Loucy (cell line): ENCODE results near the gene ZNF780B.

Source experiments
- H2AFZ ChIP-seq: fragments of 200-600 bp; sonication (generic); 2 replicates; pipeline ENCODE4 v1.6.0; 2016; ENCODE audit warnings: antibody characterized with exemption, mild to moderate bottlenecking, low read length, moderate library complexity
- H3F3A ChIP-seq: fragments of 200-600 bp; 2 replicates; pipeline ENCODE4 v1.6.0; 2016; ENCODE audit warnings: antibody characterized with exemption, low read depth, mild to moderate bottlenecking
- H3K27me3 ChIP-seq: fragments of 200-600 bp; sonication (generic); 2 replicates; pipeline ENCODE4 v1.6.1; 2014; ENCODE audit warnings: low read length, mild to moderate bottlenecking; ENCODE audit not compliant: insufficient read depth, poor library complexity, severe bottlenecking
- H3K36me3 ChIP-seq: fragments of 200-600 bp; sonication (generic); 2 replicates; pipeline ENCODE4 v1.6.1; 2016; ENCODE audit warnings: low read length; ENCODE audit not compliant: insufficient read depth
- H3K4me1 ChIP-seq: fragments of 200-600 bp; sonication (generic); 2 replicates; pipeline ENCODE4 v1.5.1; 2014; ENCODE audit warnings: low read length, mild to moderate bottlenecking; ENCODE audit not compliant: insufficient read depth, poor library complexity, severe bottlenecking
- H3K4me2 ChIP-seq: fragments of 200-600 bp; sonication (generic); 2 replicates; pipeline ENCODE4 v1.6.0; 2014; ENCODE audit warnings: antibody characterized with exemption, low read length, low read depth, mild to moderate bottlenecking; ENCODE audit not compliant: poor library complexity, severe bottlenecking
- H3K4me3 ChIP-seq: fragments of 200-600 bp; sonication (generic); 2 replicates; pipeline ENCODE4 v1.5.1; 2014; ENCODE audit warnings: low read length, mild to moderate bottlenecking, mixed read lengths; ENCODE audit not compliant: poor library complexity, severe bottlenecking
- H3K79me2 ChIP-seq: fragments of 200-600 bp; sonication (generic); 2 replicates; pipeline ENCODE4 v1.6.1; 2014; ENCODE audit warnings: low read length; ENCODE audit not compliant: insufficient read depth
- H3K9ac ChIP-seq: fragments of 200-600 bp; sonication (generic); 2 replicates; pipeline ENCODE4 v1.6.0; 2014; ENCODE audit warnings: mild to moderate bottlenecking, low read depth, low read length, moderate library complexity; ENCODE audit not compliant: poor library complexity, severe bottlenecking
- H3K9me2 ChIP-seq: fragments of 200-600 bp; sonication (generic); replicated peaks from 2 replicates; pipeline ENCODE4 v1.6.1; 2016; ENCODE audit warnings: low read depth, low read length, mixed read lengths
- H3K9me3 ChIP-seq: fragments of 200-600 bp; sonication (generic); 2 replicates; pipeline ENCODE4 v1.6.1; 2014; ENCODE audit warnings: mild to moderate bottlenecking, antibody characterized with exemption, low read length, low read depth; ENCODE audit not compliant: insufficient read depth
- H4K20me1 ChIP-seq: fragments of 200-600 bp; sonication (generic); 2 replicates; pipeline ENCODE4 v1.6.0; 2014; ENCODE audit warnings: antibody characterized with exemption, low read length, mild to moderate bottlenecking; ENCODE audit not compliant: insufficient read depth, poor library complexity, severe bottlenecking
- EZH2phosphoT487 ChIP-seq: fragments of 200-600 bp; IDR thresholded peaks from 2 replicates; pipeline ENCODE4 v1.6.1; 2018; ENCODE audit warnings: antibody characterized with exemption, mild to moderate bottlenecking, moderate library complexity, borderline replicate concordance
- TF ChIP-seq, protein P1 (sequence below): fragments of 200-600 bp; sonication (generic); conservative IDR thresholded peaks from 2 replicates; pipeline ENCODE4 v1.5.1; 2014; ENCODE audit warnings: mild to moderate bottlenecking, antibody characterized with exemption, low read length

ZNF780B gene

DNA sequence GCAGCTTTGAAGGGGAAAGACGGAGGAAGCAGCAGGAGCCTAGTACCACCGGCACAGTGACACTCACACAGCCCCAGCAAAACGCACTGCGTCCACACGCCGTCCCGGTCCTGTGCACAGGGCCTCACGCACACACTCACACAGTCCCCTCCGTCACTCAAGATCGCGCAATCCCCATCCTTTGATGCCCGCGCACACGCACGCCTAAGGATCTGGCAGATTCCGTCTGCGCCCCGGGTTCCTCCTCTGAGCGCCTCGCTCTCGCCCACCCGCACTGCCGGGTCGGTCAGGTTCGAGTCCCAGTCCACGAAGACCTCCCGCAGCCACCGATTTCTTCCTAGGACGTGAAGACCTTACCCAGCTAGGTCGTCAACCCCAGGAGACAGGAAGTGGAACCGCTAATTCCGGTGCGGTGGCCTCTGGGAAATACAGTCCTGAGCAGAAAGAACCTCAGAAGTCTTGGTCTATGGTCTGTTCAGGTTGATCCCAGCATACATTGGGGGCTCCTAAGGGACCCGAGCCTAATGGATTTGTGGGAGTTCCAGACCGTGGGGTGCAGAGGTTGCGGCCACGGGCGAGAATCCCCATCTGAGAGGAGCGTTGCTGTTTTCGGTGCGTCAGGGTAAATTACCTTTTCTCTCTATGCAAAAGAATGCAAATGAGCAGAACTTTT, at the start of gene ZNF780B:
TSS of gene ZNF780B (minus strand) at position 400 of the 673 bp plus-strand sequence. CDS start 5,899 bp downstream, outside the sequence.
- H3K4me1 ChIP-seq, result peaks cover 35% of the 10 kb centered on the region
- peaks cover 3% of the 10 kb centered on the region; the same call in 1 of the 2 replicates for H3K9me3 ChIP-seq
- peaks cover 43% of the 10 kb centered on the region for H3K79me2 ChIP-seq
- H3K27me3 ChIP-seq, result peaks cover 27% of the 10 kb centered on the region
- H3K9ac ChIP-seq, result peak within 1 kb of the TSS; percentile 72
- H3K9me2 ChIP-seq, result no peaks in the 10 kb centered on the region
- H4K20me1 ChIP-seq, result peaks cover 6% of the 10 kb centered on the region
- peak within 1 kb of the TSS; percentile 93 for H3K4me2 ChIP-seq
- no peaks in the 10 kb centered on the region for H3K36me3 ChIP-seq
- peak within 1 kb of the TSS; percentile 97 for H2AFZ ChIP-seq
- peak within 1 kb of the TSS; percentile 83 for H3K4me3 ChIP-seq
- TF ChIP-seq, protein P1, sequence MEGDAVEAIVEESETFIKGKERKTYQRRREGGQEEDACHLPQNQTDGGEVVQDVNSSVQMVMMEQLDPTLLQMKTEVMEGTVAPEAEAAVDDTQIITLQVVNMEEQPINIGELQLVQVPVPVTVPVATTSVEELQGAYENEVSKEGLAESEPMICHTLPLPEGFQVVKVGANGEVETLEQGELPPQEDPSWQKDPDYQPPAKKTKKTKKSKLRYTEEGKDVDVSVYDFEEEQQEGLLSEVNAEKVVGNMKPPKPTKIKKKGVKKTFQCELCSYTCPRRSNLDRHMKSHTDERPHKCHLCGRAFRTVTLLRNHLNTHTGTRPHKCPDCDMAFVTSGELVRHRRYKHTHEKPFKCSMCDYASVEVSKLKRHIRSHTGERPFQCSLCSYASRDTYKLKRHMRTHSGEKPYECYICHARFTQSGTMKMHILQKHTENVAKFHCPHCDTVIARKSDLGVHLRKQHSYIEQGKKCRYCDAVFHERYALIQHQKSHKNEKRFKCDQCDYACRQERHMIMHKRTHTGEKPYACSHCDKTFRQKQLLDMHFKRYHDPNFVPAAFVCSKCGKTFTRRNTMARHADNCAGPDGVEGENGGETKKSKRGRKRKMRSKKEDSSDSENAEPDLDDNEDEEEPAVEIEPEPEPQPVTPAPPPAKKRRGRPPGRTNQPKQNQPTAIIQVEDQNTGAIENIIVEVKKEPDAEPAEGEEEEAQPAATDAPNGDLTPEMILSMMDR, result no peak
- no peaks in the 10 kb centered on the region for H3F3A ChIP-seq

GRCh38 chr19:40104754-40105153, 48.7 kb upstream of the ZNF780B start:
- no peak overlapping the region for H3K4me3 ChIP-seq
- H3K9me2 ChIP-seq, result no peaks in the 10 kb centered on the region

GRCh38 chr19:40103600-40103999, 47.6 kb upstream of the ZNF780B start:
- Histone ChIP-seq H3K9ac (no peak overlapping the region), H3F3A (no peaks in the 10 kb centered on the region), H3K9me3 (no peaks in the 10 kb centered on the region), H3K9me2 (no peaks in the 10 kb centered on the region), H4K20me1 (no peaks in the 10 kb centered on the region), H3K79me2 (no peaks in the 10 kb centered on the region), H3K36me3 (no peaks in the 10 kb centered on the region), H3K4me2 (no peak overlapping the region), H3K27me3 (no peaks in the 10 kb centered on the region), H3K4me1 (no peaks in the 10 kb centered on the region), H2AFZ (no peak overlapping the region), H3K4me3 (no peak overlapping the region)
- TF ChIP-seq, protein P1, result no peak
- no peak for TF ChIP-seq EZH2phosphoT487

More at GRCh38 chr19:40104754-40105153, 48.7 kb upstream of the ZNF780B start:
- no peak for TF ChIP-seq EZH2phosphoT487
- TF ChIP-seq, protein P1, result no peak
- Histone ChIP-seq H3K4me1 (no peaks in the 10 kb centered on the region), H3K27me3 (no peaks in the 10 kb centered on the region), H3K9me3 (no peaks in the 10 kb centered on the region), H3F3A (no peaks in the 10 kb centered on the region), H3K79me2 (no peaks in the 10 kb centered on the region), H4K20me1 (no peaks in the 10 kb centered on the region), H3K9ac (no peak overlapping the region), H3K4me2 (no peak overlapping the region), H3K36me3 (no peaks in the 10 kb centered on the region), H2AFZ (no peak overlapping the region)
